Right lobe of liver (tissue), 6 donors: ENCODE results near the gene BRIP1. TPM values are rescaled to one million over a fixed set of nuclear protein-coding genes. Genes with fewer than 3 reads are reported as not detected.
"Not testable (repeated sequence)": the region's sequence is repeated elsewhere in the genome, so short reads cannot be mapped to it uniquely, and the experiment has no call there.

Source experiments
- ATAC-seq, 4 donors: fragments of 200-7000 bp; cut with Tn5 transposase; one replicate each; pipeline ENCODE4 v1.9.1; 2020; ENCODE audit warnings: mild to moderate bottlenecking in 4 of 4, moderate library complexity in 4 of 4
- DNase-seq, 3 donors: peaks; one replicate each; pipeline ENCODE4 v3.0.0-alpha.2; 2020
- H3K27ac ChIP-seq, 3 donors: fragments of 200-600 bp; one replicate each; pipeline ENCODE4 v1.8.0; 2022
- H3K27me3 ChIP-seq, 2 donors: fragments of 200-600 bp; one replicate each; pipeline ENCODE4 v1.8.0; 2022
- H3K36me3 ChIP-seq, 4 donors: fragments of 200-600 bp; sonication (generic) in 1 of 4; one replicate each; pipeline versions ENCODE4 v1.5.1 to v1.8.0; 2017 to 2022; ENCODE audit warnings: control low read depth in 1 of 4
- H3K4me1 ChIP-seq, 4 donors: fragments of 200-600 bp; sonication (generic) in 1 of 4; one replicate each; pipeline versions ENCODE4 v1.5.1 to v1.8.0; 2017 to 2022; ENCODE audit warnings: control low read depth in 1 of 4
- H3K4me3 ChIP-seq, 3 donors: fragments of 200-600 bp; one replicate each; pipeline ENCODE4 v1.8.0; 2022
- H3K9me3 ChIP-seq, 4 donors: fragments of 200-600 bp; sonication (generic) in 1 of 4; one replicate each; pipeline versions ENCODE4 v1.5.1 to v1.8.0; 2017 to 2022; ENCODE audit warnings: control low read depth in 1 of 4
- POLR2A ChIP-seq: fragments of 450-650 bp; IDR thresholded peaks from one replicate; pipeline ENCODE4 v1.6.1; 2017; ENCODE audit warnings: antibody characterized with exemption, mild to moderate bottlenecking
- WGBS: methylation state at CpG from one replicate; pipeline ENCODE4 v1.1.6; 2018; ENCODE audit warnings: low coverage, low lambda C conversion rate; ENCODE audit not compliant: insufficient coverage; ENCODE audit errors: missing lambda C conversion rate; 5-methylcytosine and 5-hydroxymethylcytosine counted together
- intact Hi-C, 2 donors: fragments of 100-400 bp; cut with DNase I; formaldehyde crosslinking; loops; one replicate each; pipeline versions ENCODE4 v1.11.2 to v1.14.1; 2022
- total RNA-seq, 6 experiments: library from RNA; depleted of rRNA in 2 of 6; stranded (reverse); fragments of >200 nt in 2 of 6; fragmentation: NEBNext Ultra II Directional in 3 of 6; extraction: Animal tissue kit (Norgen Biotek cat#: 25700) in 3 of 6; gene quantifications; one replicate each; pipeline versions ENCODE4 v1.1.0 to v1.2.4, GENCODE V29; 2016 to 2023
- TF ChIP-seq, protein P1 (sequence below), 4 donors: fragments of 200-600 bp in 3 of 4; fragments of 450-650 bp in 1 of 4; IDR thresholded peaks; one replicate each; pipeline versions ENCODE4 v1.5.1 to v1.8.0; 2016 to 2022; ENCODE audit warnings: antibody characterized with exemption in 4 of 4, mild to moderate bottlenecking in 2 of 4
- donor health status: DM: no; HTN: yes; CAD: no.
- donor health status: DM: no; HTN: no; CAD: no.
- donor health status: DM: no; HTN: no; CAD: no.
- donor health status: DM: no; HTN: yes; CAD: no.
- donor health status: DM: no; HTN: yes; CAD: no.

BRIP1 gene
- total RNA-seq, 6 experiments from 2014 or later, result 1.0 to 1.6 (median 1.1) TPM

DNA sequence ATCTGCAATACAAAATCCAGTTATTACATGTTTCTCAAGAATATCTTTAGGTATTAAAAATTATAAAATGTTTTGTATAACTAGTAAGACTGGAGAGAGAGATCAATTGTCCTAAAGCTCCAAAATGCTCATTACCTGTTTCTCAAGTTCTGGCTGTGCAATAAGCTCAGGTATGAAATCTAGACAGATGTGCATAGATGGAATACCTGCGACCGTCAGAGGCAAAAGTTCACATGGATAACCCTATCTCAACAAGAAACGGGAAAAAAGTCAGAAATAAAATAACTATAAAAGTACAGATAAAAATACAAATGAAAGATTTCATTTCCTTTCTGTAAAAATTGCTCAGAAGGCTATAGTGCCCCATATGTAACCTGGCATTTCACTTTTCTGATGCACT, 5.8 kb upstream of the BRIP1 start:
- H3K36me3 ChIP-seq, result peaks cover 0 to 36% (median 0%) of the 10 kb centered on the region in 4 donors
- H3K9me3 ChIP-seq, result no peaks in the 10 kb centered on the region
- H3K4me3 ChIP-seq, result no peak overlapping the region
- 79% methylated on average over 3 of the region's 3 CpGs for WGBS
- DNase-seq, result no peak
- intact Hi-C loops, result no loop called here
- no peaks in the 10 kb centered on the region for H3K27me3 ChIP-seq
- no peak overlapping the region for H3K27ac ChIP-seq
- TF ChIP-seq, protein P1, sequence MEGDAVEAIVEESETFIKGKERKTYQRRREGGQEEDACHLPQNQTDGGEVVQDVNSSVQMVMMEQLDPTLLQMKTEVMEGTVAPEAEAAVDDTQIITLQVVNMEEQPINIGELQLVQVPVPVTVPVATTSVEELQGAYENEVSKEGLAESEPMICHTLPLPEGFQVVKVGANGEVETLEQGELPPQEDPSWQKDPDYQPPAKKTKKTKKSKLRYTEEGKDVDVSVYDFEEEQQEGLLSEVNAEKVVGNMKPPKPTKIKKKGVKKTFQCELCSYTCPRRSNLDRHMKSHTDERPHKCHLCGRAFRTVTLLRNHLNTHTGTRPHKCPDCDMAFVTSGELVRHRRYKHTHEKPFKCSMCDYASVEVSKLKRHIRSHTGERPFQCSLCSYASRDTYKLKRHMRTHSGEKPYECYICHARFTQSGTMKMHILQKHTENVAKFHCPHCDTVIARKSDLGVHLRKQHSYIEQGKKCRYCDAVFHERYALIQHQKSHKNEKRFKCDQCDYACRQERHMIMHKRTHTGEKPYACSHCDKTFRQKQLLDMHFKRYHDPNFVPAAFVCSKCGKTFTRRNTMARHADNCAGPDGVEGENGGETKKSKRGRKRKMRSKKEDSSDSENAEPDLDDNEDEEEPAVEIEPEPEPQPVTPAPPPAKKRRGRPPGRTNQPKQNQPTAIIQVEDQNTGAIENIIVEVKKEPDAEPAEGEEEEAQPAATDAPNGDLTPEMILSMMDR (IDR thresholded peaks at IDR 0.05), result no peak
- no peak for TF ChIP-seq POLR2A
- peaks cover 0 to 5% (median 0%) of the 10 kb centered on the region in 4 donors for H3K4me1 ChIP-seq
- ATAC-seq, result no peak

DNA sequence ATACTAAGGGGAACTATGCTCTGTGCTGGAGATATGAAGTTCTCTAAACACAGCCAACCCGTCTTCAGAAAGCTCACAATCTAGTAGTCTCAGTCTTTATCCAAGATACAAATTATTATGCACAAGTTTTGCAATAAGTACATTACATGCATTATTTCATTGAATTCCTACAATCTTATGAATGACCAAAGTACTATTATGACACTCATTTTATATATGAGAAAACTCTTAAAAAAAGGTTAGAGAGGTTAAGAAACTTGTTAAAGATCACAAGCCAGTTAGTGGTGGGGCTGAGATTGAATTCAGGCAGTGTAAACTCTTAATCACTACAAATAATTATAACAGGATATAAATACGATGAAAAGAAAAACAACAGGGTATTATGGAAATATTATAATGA, 4.7 kb upstream of the BRIP1 start:
- ATAC-seq (no peak), DNase-seq (no peak)
- 95% methylated on average over 2 of the region's 2 CpGs for WGBS
- Histone ChIP-seq H3K4me1 (peaks cover 0 to 8% (median 0%) of the 10 kb centered on the region in 4 donors), H3K4me3 (no peak overlapping the region), H3K27me3 (no peaks in the 10 kb centered on the region), H3K36me3 (peaks cover 0 to 36% (median 0%) of the 10 kb centered on the region in 4 donors), H3K9me3 (no peaks in the 10 kb centered on the region), H3K27ac (no peak overlapping the region)
- intact Hi-C loops, result no loop called here
- no peak for TF ChIP-seq POLR2A
- TF ChIP-seq, protein P1 (IDR thresholded peaks at IDR 0.05), result no peak

DNA sequence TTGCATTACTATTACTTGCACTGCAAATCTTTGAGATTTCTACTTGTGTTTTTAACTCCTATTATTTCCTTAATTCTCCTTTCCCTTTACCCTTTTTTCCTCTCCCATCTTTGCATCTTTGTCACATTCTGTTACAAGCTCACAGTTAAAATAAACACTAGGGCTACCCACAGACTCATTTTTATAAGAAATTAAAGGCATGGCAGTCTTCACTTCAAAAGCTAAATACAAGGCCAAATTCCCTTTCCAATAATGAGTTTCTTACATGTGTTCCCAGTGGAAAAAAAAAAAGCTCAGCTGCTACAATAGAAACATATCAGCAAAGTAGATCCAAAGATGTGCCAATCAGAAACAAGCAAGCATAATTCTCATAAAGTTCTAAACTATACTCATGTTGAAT, 3.7 kb upstream of the BRIP1 start:
- TF ChIP-seq POLR2A, result no peak
- TF ChIP-seq, protein P1 (IDR thresholded peaks at IDR 0.05), result no peak

DNA sequence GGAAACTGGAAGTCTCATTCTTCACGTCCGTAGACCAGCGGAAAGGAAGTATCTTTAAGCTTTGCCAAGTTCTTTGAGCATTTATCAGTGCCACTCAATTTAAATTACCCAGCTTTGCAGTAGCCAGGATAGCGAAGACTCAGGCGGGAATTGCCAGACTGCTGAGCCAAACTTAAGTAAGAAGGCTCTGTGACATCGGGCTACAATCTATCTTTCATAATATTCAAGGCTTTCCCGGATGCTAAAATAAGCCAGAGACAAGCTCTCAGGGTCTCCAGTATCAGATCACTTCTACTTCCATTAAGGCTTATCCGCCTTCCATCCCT, 436 bp upstream of the BRIP1 start:
- WGBS, result 3% methylated on average over 8 of the region's 8 CpGs
- Histone ChIP-seq H3K36me3 (peaks cover 0 to 13% (median 0%) of the 10 kb centered on the region in 4 donors), H3K9me3 (no peaks in the 10 kb centered on the region), H3K4me1 (peaks cover 0 to 12% (median 0%) of the 10 kb centered on the region in 4 donors), H3K27ac (peak overlapping the region; percentile 58 to 90 (median 88)), H3K27me3 (no peaks in the 10 kb centered on the region), H3K4me3 (peak overlapping the region; percentile 55 to 76 (median 67))
- TF ChIP-seq, protein P1 (IDR thresholded peaks at IDR 0.05), result no peak
- peak; percentile 4 for TF ChIP-seq POLR2A
- DNase-seq (no peak), ATAC-seq (no peak)
- intact Hi-C loops, result no loop called here

More for the DNA sequence above, 3.7 kb upstream of the BRIP1 start:
- H3K36me3 ChIP-seq, result peaks cover 0 to 34% (median 0%) of the 10 kb centered on the region in 4 donors
- intact Hi-C loops, result no loop called here
- no peak overlapping the region for H3K4me3 ChIP-seq
- ATAC-seq (no peak), DNase-seq (no peak)
- H3K4me1 ChIP-seq, result peaks cover 0 to 12% (median 0%) of the 10 kb centered on the region in 4 donors
- H3K27me3 ChIP-seq, result no peaks in the 10 kb centered on the region
- no peak overlapping the region for H3K27ac ChIP-seq
- no peaks in the 10 kb centered on the region for H3K9me3 ChIP-seq

DNA sequence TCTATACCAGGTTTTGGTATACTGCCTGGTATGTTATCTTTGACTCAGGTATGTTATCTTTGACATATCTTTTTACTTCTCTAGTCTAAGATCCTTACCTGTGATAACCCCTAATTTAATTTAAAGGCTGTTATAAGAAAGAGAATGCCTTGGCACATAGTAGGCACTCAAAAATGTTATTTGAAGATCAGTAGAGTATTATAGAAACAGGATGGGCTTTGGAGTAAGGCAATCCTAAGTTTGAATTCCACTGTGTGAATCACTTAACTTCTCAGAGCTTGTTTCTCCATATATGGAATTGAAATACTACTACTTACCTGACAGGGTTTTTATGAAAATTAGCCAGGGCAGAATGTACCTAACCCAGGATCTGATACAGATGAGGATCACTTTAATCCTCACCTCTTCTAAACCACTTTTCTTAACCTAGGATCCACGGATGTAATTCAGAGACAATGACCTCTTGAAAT, 1.2 kb downstream of the BRIP1 start:
- H3K27ac ChIP-seq, result no peak overlapping the region
- peaks cover 0 to 12% (median 0%) of the 10 kb centered on the region in 4 donors for H3K4me1 ChIP-seq
- H3K4me3 ChIP-seq, result no peak overlapping the region
- no peaks in the 10 kb centered on the region for H3K27me3 ChIP-seq
- no peak for TF ChIP-seq POLR2A
- TF ChIP-seq, protein P1 (IDR thresholded peaks at IDR 0.05), result no peak
- no peaks in the 10 kb centered on the region for H3K9me3 ChIP-seq
- 31% methylated on average over 1 of the region's 1 CpG for WGBS
- DNase-seq (no peak), ATAC-seq (no peak)
- intact Hi-C loops, result no loop called here
- H3K36me3 ChIP-seq, result peaks cover 0 to 2% (median 0%) of the 10 kb centered on the region in 4 donors

DNA sequence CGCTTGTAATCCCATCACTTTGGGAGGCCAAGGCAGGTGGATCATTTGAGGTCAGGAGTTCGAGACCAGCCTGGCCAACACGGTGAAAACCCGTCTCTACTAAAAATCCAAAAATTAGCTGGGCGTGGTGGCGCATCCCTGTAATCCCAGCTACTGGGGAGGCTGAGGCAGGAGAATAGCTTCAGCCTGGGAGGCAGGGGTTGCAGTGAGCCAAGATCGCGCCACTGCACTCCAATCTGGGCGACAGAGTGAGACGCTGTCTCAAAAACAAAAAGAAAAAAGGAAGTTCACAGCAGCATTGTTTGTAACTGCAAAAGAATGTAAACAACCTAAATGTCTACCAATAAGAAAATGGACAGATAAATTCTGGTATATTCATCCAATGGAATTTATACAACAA, 2.9 kb downstream of the BRIP1 start:
- WGBS, result 91% methylated on average over 8 of the region's 10 CpGs

More for the DNA sequence above, 2.9 kb downstream of the BRIP1 start:
- ATAC-seq, H3K36me3 ChIP-seq, intact Hi-C loops, H3K27me3 ChIP-seq, H3K4me3 ChIP-seq, H3K27ac ChIP-seq, H3K9me3 ChIP-seq, DNase-seq: not testable (repeated sequence)
- H3K4me1 ChIP-seq, result peaks cover 0 to 12% (median 0%) of the 10 kb centered on the region in 4 donors
